OCI-M2 (cell line): ENCODE data around the gene IL27RA.
"Not testable (repeated sequence)": the region's sequence is repeated elsewhere in the genome, so short reads cannot be mapped to it uniquely, and the experiment has no call there.

Source experiments
- DNase-seq: peaks from one replicate; lab custom pipeline; 2025; ENCODE audit not compliant: unreplicated experiment; lab: John Stamatoyannopoulos, UW

IL27RA gene

GRCh38 chr19:14027856-14028450 is 3.6 kb upstream of the IL27RA start, which contains the start of gene RLN3:
RLN3 (plus strand) TSS chr19:14028148; CDS start chr19:14028205, 57 bp downstream.
- no peak for DNase-seq

- no peak for DNase-seq
These were observed 2.7 kb upstream of the IL27RA start for GRCh38 chr19:14028901-14029300.

- DNase-seq = no peak
These were observed 404 bp upstream of the IL27RA start for GRCh38 chr19:14030997-14031718.

- no peak for DNase-seq
These were observed 2.4 kb downstream of the IL27RA start for GRCh38 chr19:14033946-14034345.

DNA sequence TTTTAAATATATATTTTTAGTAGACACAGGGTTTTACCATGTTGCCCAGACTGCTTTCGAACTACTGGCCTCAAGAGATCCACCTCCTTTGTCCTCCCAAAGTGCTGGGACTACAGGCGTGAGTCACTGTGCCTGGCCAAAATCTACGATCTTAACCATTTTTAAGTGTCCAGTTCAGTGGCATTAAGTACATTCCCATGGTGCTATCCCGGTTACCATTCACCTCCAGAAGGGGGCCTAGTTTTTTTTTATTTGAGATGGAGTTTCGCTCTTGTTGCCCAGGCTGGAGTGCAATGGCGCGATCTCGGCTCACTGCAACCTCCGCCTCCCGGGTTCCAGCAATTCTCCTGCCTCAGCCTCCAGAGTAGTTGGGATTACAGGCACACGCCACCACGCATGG is 3.6 kb downstream of the IL27RA start:
- DNase-seq = not testable (repeated sequence)

- no peak for DNase-seq
These were observed 4.1 kb downstream of the IL27RA start for GRCh38 chr19:14035706-14036105.

GRCh38 chr19:14039181-14039580 is 7.6 kb downstream of the IL27RA start:
- no peak for DNase-seq

GRCh38 chr19:14042659-14043608 is 11.4 kb downstream of the IL27RA start:
- not testable (repeated sequence) for DNase-seq

- DNase-seq = not testable (repeated sequence)
These were observed 16.3 kb downstream of the IL27RA start for GRCh38 chr19:14047866-14048265.

DNA sequence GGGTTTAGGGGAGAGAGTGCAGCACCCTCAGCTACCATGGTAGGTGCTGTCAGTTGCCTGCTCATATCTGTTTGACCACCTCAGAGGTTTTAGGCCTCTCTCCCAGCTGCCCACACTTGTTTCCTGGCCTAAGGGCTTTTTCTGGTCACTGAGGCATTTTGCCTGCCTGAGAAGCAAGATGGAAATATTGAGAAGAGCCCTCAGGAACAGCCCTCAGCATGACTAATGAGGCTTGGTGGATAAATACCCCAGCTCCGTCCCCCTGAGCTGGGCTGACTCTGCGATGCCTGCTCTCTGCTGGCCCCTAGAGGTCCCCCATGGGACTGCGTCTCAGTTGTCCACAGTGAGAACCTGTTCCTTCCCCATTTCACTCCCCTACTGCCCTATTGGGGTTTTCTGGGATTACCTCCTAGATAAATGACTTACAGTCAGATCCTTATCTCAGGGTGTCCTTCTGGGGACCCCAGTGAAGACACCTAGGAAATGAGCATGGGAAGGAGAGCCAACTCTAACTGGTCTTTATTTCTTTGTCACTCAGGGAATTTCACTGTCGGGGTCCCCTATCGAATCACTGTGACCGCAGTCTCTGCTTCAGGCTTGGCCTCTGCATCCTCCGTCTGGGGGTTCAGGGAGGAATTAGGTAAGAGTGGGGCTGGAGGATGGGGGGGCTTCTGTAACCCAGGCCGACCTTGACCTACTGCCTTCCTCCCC is 17.0 kb downstream of the IL27RA start:
- peak; percentile 74 for DNase-seq

DNA sequence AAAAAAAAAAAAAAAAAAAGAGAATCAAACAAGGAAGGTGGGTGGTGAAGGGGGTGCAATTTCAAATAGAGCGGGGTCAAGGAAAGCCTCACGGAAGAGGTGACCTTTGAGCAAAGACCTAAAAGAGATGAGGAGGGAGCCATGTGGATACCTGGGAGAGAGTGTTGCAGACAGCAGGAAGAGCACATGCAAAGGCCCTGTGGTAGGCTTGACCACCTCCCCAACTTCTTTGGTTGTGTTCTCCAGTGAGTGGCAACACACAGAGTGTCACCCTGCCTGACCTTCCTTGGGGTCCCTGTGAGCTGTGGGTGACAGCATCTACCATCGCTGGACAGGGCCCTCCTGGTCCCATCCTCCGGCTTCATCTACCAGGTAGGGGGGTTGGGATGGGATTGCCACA is 18.9 kb downstream of the IL27RA start:
- no peak for DNase-seq

DNA sequence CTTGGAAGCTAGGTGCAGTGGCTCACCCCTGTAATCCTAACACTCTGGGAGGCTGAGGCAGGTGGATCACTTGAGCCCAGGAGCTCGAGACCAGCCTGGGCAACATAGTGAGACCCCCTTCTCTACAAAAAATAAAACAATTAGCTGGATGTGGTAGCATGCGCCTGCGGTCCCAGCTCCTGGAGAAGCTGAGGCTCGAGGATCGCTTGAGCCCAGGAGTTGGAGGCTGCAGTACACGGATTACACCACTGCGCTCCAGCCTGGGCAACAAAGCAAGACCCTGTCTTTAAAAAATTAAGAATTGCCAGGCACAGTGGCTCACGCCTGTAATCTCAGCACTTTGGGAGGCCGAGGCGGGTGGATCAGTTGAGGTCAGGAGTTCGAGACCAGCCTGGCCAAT is 19.4 kb downstream of the IL27RA start:
- not testable (repeated sequence) for DNase-seq

GRCh38 chr19:14051980-14052379 is 20.4 kb downstream of the IL27RA start:
- DNase-seq = no peak

DNA sequence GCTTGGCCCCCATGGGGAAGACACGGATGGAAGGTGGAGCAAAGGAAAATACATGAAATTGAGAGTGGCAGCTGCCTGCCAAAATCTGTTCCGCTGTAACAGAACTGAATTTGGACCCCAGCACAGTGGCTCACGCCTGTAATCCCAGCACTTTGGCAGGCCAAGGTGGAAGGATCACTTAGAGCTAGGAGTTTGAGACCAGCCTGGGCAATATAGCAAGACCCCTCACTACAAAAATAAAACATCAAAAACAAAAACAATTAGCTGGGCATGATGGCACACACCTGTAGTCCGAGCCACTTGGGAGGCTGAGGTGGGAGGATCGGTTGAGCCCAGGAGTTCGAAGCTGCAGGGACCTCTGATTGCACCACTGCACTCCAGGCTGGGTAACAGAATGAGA is 20.9 kb downstream of the IL27RA start:
- no peak for DNase-seq

GRCh38 chr19:14053032-14053431 is 21.5 kb downstream of the IL27RA start:
- no peak for DNase-seq

DNA sequence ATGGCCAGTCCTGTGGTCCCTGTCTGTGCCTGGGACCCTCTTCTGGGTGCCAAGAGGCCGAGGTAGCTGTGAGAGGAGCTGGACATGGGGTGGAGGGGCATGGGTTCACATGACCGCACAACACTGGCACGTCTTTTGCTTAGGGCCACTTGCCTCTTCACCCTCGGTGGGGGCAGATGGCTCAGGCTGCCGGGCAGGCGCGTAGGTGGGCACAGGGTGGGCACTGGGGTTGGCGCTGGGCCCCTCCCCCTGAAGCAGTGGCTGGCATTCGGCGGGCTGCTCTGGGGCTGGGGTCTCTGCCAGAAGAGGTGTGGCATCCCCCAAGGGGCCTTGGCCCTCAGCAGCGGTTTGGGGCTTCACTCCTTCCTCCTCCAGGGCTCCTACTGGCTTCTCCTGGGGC is 21.9 kb downstream of the IL27RA start:
- no peak for DNase-seq

- no peak for DNase-seq
These were observed 22.5 kb downstream of the IL27RA start for GRCh38 chr19:14054099-14054498.

GRCh38 chr19:14054721-14055120 is 23.2 kb downstream of the IL27RA start:
- DNase-seq = no peak

DNA sequence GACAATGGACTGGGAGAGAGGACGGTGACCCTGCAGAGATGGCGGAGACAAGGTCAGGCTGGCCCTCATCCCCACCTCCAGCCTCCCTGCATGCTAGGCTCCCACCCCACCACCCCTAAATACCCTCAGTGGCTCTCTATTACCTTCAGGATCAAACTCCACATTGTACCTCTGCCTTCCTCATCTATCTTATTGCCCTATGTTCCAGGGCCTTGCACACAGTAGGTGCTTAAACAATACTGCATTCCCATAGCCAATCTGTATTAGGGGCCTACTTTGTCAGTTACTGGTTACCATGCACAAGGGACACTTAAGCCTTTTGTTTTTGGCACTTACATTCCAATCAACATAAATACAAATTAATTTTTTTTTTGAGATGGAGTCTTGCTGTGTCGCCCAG is 23.8 kb downstream of the IL27RA start:
- no peak for DNase-seq

- DNase-seq = no peak
These were observed 24.6 kb downstream of the IL27RA start for GRCh38 chr19:14056069-14056666.
